H1 (cell line): ENCODE results near the gene TCF20. TPM values are rescaled to one million over a fixed set of nuclear protein-coding genes. Genes with fewer than 3 reads are reported as not detected.

Experiments used
- CHD7 ChIP-seq: fragments of 300-600 bp; sonication (generic); IDR thresholded peaks from 2 replicates; pipeline ENCODE4 v1.7.1; 2012; ENCODE audit warnings: low read length, moderate library complexity, mild to moderate bottlenecking, inconsistent platforms; ENCODE audit not compliant: insufficient replicate concordance
- EGR1 ChIP-seq: IDR thresholded peaks from 2 replicates; pipeline ENCODE4 v1.6.1; 2011; ENCODE audit warnings: low read depth, low read length, borderline replicate concordance
- HDAC2 ChIP-seq, 2 experiments: fragments of 300-600 bp in 1 of 2; sonication (generic) in 1 of 2; IDR thresholded peaks; 2 replicates each; pipeline ENCODE4 v1.6.1; 2011 to 2012; ENCODE audit warnings: low read depth in 2 of 2, low read length in 2 of 2, mild to moderate bottlenecking in 2 of 2, moderate library complexity in 2 of 2, borderline replicate concordance in 1 of 2, inconsistent platforms in 1 of 2
- SAP30 ChIP-seq: fragments of 300-600 bp; sonication (generic); IDR thresholded peaks from 2 replicates; pipeline ENCODE4 v1.7.1; 2012; ENCODE audit warnings: low read length, moderate library complexity, mild to moderate bottlenecking, inconsistent platforms; ENCODE audit not compliant: insufficient read depth, insufficient replicate concordance
- SP2 ChIP-seq: IDR thresholded peaks from 2 replicates; pipeline ENCODE4 v1.6.1; 2012; ENCODE audit warnings: mild to moderate bottlenecking, low read length, inconsistent platforms
- polyA plus RNA-seq, 7 experiments: library from polyadenylated mRNA; depleted of rRNA in 3 of 7; stranded (reverse) in 5 of 7; unstranded in 2 of 7; fragments of >200 nt in 5 of 7; fragments of 200-250 nt in 2 of 7; gene quantifications; 1 replicate in 5 of 7; 2 replicates in 1 of 7; 4 replicates in 1 of 7; pipeline versions ENCODE4 v1.2.1 to v1.2.3, GENCODE V29; 2011 to 2013; ENCODE audit warnings: missing spikeins in 2 of 7, mixed read lengths in 2 of 7
- total RNA-seq: library from RNA; stranded (reverse); fragmentation: NEBNext Ultra II Directional; extraction: Animal tissue kit (Norgen Biotek cat#: 25700); gene quantifications from 2 replicates; pipeline ENCODE4 v1.2.1, GENCODE V29; 2021

Gene TCF20
- total and polyA plus RNA-seq, 2 of the 8 experiments (the other 6 are each of a cell fraction or from before 2014, with no cell fraction given) = 22.0 to 79.8 TPM

- TF ChIP-seq CHD7 = no peak
- TF ChIP-seq HDAC2 (IDR thresholded peaks at IDR 0.05; ENCODE audit: borderline replicate concordance in 1 of 2, low read depth in 2 of 2, low read length in 2 of 2) = no peak
- TF ChIP-seq SP2 = no peak
- TF ChIP-seq EGR1 = no peak
- TF ChIP-seq SAP30 = no peak
Measured at GRCh38 chr22:42263944-42264343, 6.5 kb downstream of the TCF20 start (continued).
